ENCODE measurements around the gene CXorf51B. TPM values are rescaled to one million over a fixed set of nuclear protein-coding genes. Genes with fewer than 3 reads are reported as not detected.

CXorf51B gene
- total and polyA plus RNA-seq, 9 of the 15 experiments (the other 6 are each of a cell fraction or from before 2014, with no cell fraction given), result not detected

- Histone ChIP-seq H4K20me1 (replicated peaks; ENCODE audit: control insufficient read depth, insufficient read depth, low read length) (no peaks in the 10 kb centered on the region), H3K4me1 (replicated peaks in 1 of 2; ENCODE audit: control insufficient read depth in 2 of 2, insufficient read depth in 2 of 2, low read length in 2 of 2) (no peaks in the 10 kb centered on the region), H3K4me2 (ENCODE audit: insufficient read depth, low read length) (no peak overlapping the region), H3K36me3 (ENCODE audit: control insufficient read depth, insufficient read depth, low read length) (no peaks in the 10 kb centered on the region), H3K9me1 (ENCODE audit: control insufficient read depth, insufficient read depth, low read length) (no peaks in the 10 kb centered on the region), H3K27me3 (ENCODE audit: control insufficient read depth in 2 of 2, insufficient read depth in 2 of 2, low read length in 2 of 2) (no peaks in the 10 kb centered on the region), H3K4me3 (no peak overlapping the region), H3K9me3 (replicated peaks; ENCODE audit: control insufficient read depth, insufficient read depth, low read depth, low read length) (no peaks in the 10 kb centered on the region), H2AFZ (ENCODE audit: low read depth, low read length) (no peak overlapping the region), H3K9ac (ENCODE audit: insufficient read depth in 1 of 2, low read depth in 2 of 2, low read length in 2 of 2) (no peak overlapping the region), H3K79me2 (ENCODE audit: control insufficient read depth, insufficient read depth, low read length) (no peaks in the 10 kb centered on the region), H3K27ac (ENCODE audit: extremely low read depth, low read depth, low read length) (no peak overlapping the region)
- DNase-seq (ENCODE audit: extremely low read depth in 1 of 4, low spot score in 3 of 4), result no peak
- intact Hi-C loops (cut with micrococcal nuclease) (no loop called here), in situ Hi-C loops (cut with MboI) (no loop called here)
- ATAC-seq, result no peak
- WGBS (ENCODE audit: insufficient coverage, low coverage, missing lambda C conversion rate), result 0% methylated on average over 2 of the region's 2 CpGs
- TF ChIP-seq ZNF740 (CRISPR knock-in tag; IDR thresholded peaks at IDR 0.05) (no peak), ZNF740 (tag; IDR thresholded peaks at IDR 0.05) (no peak), SIN3A (IDR thresholded peaks at IDR 0.05; ENCODE audit: borderline replicate concordance in 2 of 2, control insufficient read depth in 1 of 2, low read depth in 2 of 2, low read length in 2 of 2) (no peak), ZSCAN32 (CRISPR knock-in tag; IDR thresholded peaks at IDR 0.05) (no peak), LARP7 (IDR thresholded peaks at IDR 0.05) (no peak)
- ChIA-PET POLR2A (no interaction called here), CTCF (ENCODE audit: low intra/inter-chr PET ratio) (no interaction called here)
- BruUV-seq (replicated peaks), result no TSS peak
- no peak for FAIRE-seq
Observed at GRCh38 chrX:146854281-146854680, 44.7 kb downstream of the CXorf51B start.

Other genes with a start within 250 kb of the CXorf51B start
- not detected in 2 replicates for gene CXorf51A, start 5.0 kb downstream of the CXorf51B start, total RNA-seq (2014; rRNA removed)
- gene CXorf51A, start 5.0 kb downstream of the CXorf51B start, total RNA-seq (2014; rRNA removed; fragmentation: Illumina TruSeq; extraction: Trizol), result not detected in 2 replicates
- not detected in 2 replicates for gene CXorf51A, start 5.0 kb downstream of the CXorf51B start, total RNA-seq (2015; rRNA removed; fragmentation: Illumina TruSeq; extraction: Trizol)
- gene CXorf51A, start 5.0 kb downstream of the CXorf51B start, total RNA-seq (2021), result not detected in 2 replicates
- gene CXorf51A, start 5.0 kb downstream of the CXorf51B start, polyA plus RNA-seq (2011; rRNA removed), result not detected in 2 replicates
- not detected in 2 replicates for gene CXorf51A, start 5.0 kb downstream of the CXorf51B start, polyA plus RNA-seq (2014; fragmentation: Illumina TruSeq; extraction: Trizol)
- gene CXorf51A, start 5.0 kb downstream of the CXorf51B start, polyA plus RNA-seq (2014; fragmentation: Nextera tagmentation; extraction: Ambion mirVana), result not detected
- gene CXorf51A, start 5.0 kb downstream of the CXorf51B start, polyA plus RNA-seq (2014; rRNA removed), result not detected in 2 replicates